Osteoblast (primary cell): ENCODE measurements around the gene ATG4A. TPM values are rescaled to one million over a fixed set of nuclear protein-coding genes. Genes with fewer than 3 reads are reported as not detected.

ENCODE experiments used
- DNase-seq: peaks from one replicate; pipeline ENCODE4 v3.0.0; 2011; ENCODE audit warnings: low spot score, mixed read lengths; ENCODE audit not compliant: insufficient read length; ENCODE audit errors: missing footprints
- H2AFZ ChIP-seq: 2 replicates; pipeline ENCODE4 v1.6.0; 2011; ENCODE audit warnings: mild to moderate bottlenecking, low read length
- H3K27ac ChIP-seq: 2 replicates; pipeline ENCODE4 v1.5.1; 2011; ENCODE audit warnings: mild to moderate bottlenecking, low read depth, low read length, moderate library complexity
- H3K27me3 ChIP-seq: 2 replicates; pipeline ENCODE4 v1.6.0; 2012; ENCODE audit warnings: mild to moderate bottlenecking, control low read depth, inconsistent platforms, low read length, moderate library complexity; ENCODE audit not compliant: insufficient read depth
- H3K36me3 ChIP-seq: 2 replicates; pipeline ENCODE4 v1.5.1; 2011; ENCODE audit warnings: mild to moderate bottlenecking, low read length, control low read depth, moderate library complexity; ENCODE audit not compliant: insufficient read depth
- H3K4me1 ChIP-seq: 2 replicates; pipeline ENCODE4 v1.5.1; 2011; ENCODE audit warnings: mild to moderate bottlenecking, low read length, control low read depth, moderate library complexity; ENCODE audit not compliant: insufficient read depth
- H3K4me2 ChIP-seq: 2 replicates; pipeline ENCODE4 v1.6.0; 2011; ENCODE audit warnings: mild to moderate bottlenecking, low read length; ENCODE audit not compliant: insufficient read depth
- H3K4me3 ChIP-seq: fragments of 200-600 bp; sonication (generic); 3 replicates; pipeline ENCODE4 v1.5.1; 2012; ENCODE audit warnings: mild to moderate bottlenecking, low read length, inconsistent platforms; ENCODE audit not compliant: insufficient read depth
- H3K79me2 ChIP-seq: 2 replicates; pipeline ENCODE4 v1.6.0; 2012; ENCODE audit warnings: mild to moderate bottlenecking, low read length, control low read depth, inconsistent platforms; ENCODE audit not compliant: insufficient read depth
- H3K9me3 ChIP-seq: 2 replicates; pipeline ENCODE4 v1.5.1; 2011; ENCODE audit warnings: low read depth, low read length, control low read depth
- H4K20me1 ChIP-seq: 2 replicates; pipeline ENCODE4 v1.6.0; 2012; ENCODE audit warnings: mild to moderate bottlenecking, low read length, control low read depth; ENCODE audit not compliant: insufficient read depth
- CTCF ChIP-seq: IDR thresholded peaks from 2 replicates; pipeline ENCODE4 v1.5.1; 2011; ENCODE audit warnings: mild to moderate bottlenecking, low read depth, low read length, moderate library complexity; ENCODE audit errors: extremely low read depth
- total RNA-seq: library from RNA; depleted of rRNA; stranded (reverse); fragments of >200 nt; gene quantifications from 2 replicates; pipeline ENCODE4 v1.2.3, GENCODE V29; 2012

The ATG4A gene
- total RNA-seq, 1 donor, result 6.9 TPM

GRCh38 chrX:108165383-108166111, 74.0 kb downstream of the ATG4A start:
- Histone ChIP-seq H3K9me3 (no peaks in the 10 kb centered on the region), H3K4me3 (no peak overlapping the region), H4K20me1 (no peaks in the 10 kb centered on the region), H3K79me2 (no peaks in the 10 kb centered on the region), H3K27me3 (peaks cover 12% of the 10 kb centered on the region), H3K4me1 (no peaks in the 10 kb centered on the region), H3K27ac (no peak overlapping the region), H2AFZ (peak overlapping the region; percentile 76), H3K36me3 (no peaks in the 10 kb centered on the region), H3K4me2 (no peak overlapping the region)
- no peak for DNase-seq
- TF ChIP-seq CTCF, result peak; percentile 61

GRCh38 chrX:108167211-108167872, 75.8 kb downstream of the ATG4A start:
- no peaks in the 10 kb centered on the region for H4K20me1 ChIP-seq
- TF ChIP-seq CTCF, result no peak

DNA sequence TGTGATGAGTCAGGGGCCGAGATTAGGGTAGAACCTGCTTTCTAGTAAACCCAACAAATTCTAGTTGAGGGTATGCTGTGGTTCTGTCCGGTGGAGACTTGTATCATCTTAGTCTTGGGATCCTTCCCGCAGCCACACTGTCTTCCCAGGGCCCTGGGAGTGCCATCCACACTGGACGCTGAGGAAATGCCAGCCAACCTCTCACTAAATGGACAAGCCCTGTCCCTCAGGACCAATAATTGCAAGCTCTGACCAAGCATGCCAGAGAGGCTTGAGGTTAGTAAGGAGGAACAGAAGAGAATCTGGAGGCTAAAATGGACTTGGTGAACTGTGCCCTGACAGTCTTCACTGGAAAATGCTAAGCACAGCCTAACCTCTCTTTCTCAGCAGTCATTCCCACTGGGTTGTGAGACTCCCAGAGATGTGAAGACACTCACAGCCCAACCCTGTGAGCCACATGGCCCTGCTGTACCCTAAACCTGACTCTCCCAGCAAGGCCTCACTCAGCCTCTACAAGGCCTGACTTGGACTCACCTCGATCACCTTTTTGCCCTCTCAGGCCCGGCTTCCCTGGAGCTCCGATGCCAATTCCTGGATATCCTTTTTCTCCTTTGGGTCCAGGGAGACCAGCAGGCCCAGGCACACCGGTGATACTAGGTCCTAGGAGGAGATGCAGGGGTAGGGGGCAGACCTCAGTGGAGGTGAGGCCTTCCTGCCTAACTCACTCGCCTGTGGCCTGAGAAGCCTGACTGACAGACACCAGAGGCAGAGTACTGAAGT, 77.6 kb downstream of the ATG4A start:
- Histone ChIP-seq H3K36me3 (no peaks in the 10 kb centered on the region), H3K4me1 (no peaks in the 10 kb centered on the region), H2AFZ (no peak overlapping the region), H3K4me3 (no peak overlapping the region), H3K4me2 (no peak overlapping the region), H3K79me2 (no peaks in the 10 kb centered on the region), H3K9me3 (no peaks in the 10 kb centered on the region), H3K27ac (no peak overlapping the region), H4K20me1 (no peaks in the 10 kb centered on the region), H3K27me3 (peaks cover 34% of the 10 kb centered on the region)
- no peak for TF ChIP-seq CTCF
- no peak for DNase-seq

More at GRCh38 chrX:108167211-108167872, 75.8 kb downstream of the ATG4A start:
- no peak overlapping the region for H3K4me2 ChIP-seq
- no peaks in the 10 kb centered on the region for H3K36me3 ChIP-seq
- no peaks in the 10 kb centered on the region for H3K4me1 ChIP-seq
- H3K79me2 ChIP-seq, result no peaks in the 10 kb centered on the region
- H3K9me3 ChIP-seq, result no peaks in the 10 kb centered on the region
- H3K27ac ChIP-seq, result no peak overlapping the region
- no peak overlapping the region for H3K4me3 ChIP-seq
- DNase-seq, result no peak
- H2AFZ ChIP-seq, result no peak overlapping the region
- H3K27me3 ChIP-seq, result peaks cover 23% of the 10 kb centered on the region

GRCh38 chrX:108169768-108170167, 78.2 kb downstream of the ATG4A start:
- Histone ChIP-seq H3K4me3 (no peak overlapping the region), H3K4me1 (no peaks in the 10 kb centered on the region), H3K4me2 (no peak overlapping the region), H2AFZ (no peak overlapping the region), H3K79me2 (no peaks in the 10 kb centered on the region), H4K20me1 (no peaks in the 10 kb centered on the region), H3K36me3 (no peaks in the 10 kb centered on the region), H3K27ac (no peak overlapping the region), H3K9me3 (no peaks in the 10 kb centered on the region), H3K27me3 (peaks cover 39% of the 10 kb centered on the region)
- no peak for DNase-seq
- no peak for TF ChIP-seq CTCF
